GM15510 (cell line): ENCODE results near the gene TPT1.

Source experiments
- POLR2A ChIP-seq: IDR thresholded peaks from 3 replicates; pipeline ENCODE4 v1.6.1; 2011; ENCODE audit warnings: borderline replicate concordance; ENCODE audit not compliant: insufficient read length; ENCODE audit errors: extremely low read depth

Gene TPT1

GRCh38 chr13:45316996-45317395 is 24.0 kb downstream of the TPT1 start:
- TF ChIP-seq POLR2A, result no peak

GRCh38 chr13:45316338-45316737 is 24.6 kb downstream of the TPT1 start:
- no peak for TF ChIP-seq POLR2A

- TF ChIP-seq POLR2A, result no peak
Measured at GRCh38 chr13:45315520-45316167, 25.3 kb downstream of the TPT1 start.

DNA sequence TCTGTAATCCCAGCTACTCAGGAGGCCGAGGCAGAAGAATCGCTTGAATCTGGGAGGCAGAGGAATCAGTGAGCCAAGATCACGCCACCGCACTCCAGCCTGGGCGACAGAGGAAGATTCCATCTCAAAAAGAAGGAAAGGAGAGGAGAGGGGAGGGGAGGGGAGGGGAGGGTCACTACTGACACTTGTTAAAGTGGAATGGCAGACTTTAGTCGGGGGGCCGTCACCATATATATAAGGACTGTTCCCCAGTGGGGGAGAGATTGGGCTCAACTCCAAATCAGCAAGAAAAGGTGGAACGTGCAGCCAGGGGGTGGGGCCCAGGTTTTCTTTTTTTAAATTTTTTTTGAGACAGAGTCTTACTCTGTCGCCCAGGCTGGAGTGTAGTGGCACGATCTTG is 26.2 kb downstream of the TPT1 start:
- TF ChIP-seq POLR2A, result no peak

DNA sequence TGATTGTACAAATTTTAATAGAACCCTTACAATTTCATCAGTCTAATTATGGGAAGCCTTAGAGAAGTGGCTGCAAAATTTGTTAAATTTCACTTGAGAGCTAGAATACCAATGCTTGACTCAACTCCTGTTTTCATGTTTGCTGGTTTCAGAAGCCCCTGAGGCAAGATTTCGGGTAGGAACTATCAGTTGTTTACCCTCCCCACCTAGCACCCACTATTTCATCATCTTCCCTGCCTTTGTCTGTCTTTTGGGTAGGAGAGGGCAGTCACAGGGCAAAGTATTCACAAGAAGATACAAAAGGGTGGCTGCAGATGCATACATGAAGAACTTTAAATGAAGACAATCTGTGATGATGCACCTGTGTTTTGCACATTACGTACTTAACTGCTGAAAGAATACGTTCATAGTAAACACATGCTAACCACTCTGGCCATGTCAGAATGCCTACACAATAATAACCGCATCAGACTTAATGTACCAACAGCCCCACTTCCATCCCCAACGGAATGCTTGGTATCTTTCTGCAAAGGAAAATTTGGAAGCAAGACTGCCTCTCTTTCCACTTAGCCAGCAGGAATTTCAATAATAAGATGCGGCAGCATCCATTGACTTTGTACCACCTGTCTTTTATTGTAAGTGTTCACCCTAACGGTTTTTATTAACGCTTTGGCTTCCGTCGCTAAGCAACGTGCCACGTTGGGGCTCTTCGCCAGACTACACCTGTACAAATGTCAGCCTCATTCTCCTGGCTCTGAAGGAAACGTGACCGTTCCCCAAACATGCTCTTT is 30.4 kb downstream of the TPT1 start:
- no peak for TF ChIP-seq POLR2A

DNA sequence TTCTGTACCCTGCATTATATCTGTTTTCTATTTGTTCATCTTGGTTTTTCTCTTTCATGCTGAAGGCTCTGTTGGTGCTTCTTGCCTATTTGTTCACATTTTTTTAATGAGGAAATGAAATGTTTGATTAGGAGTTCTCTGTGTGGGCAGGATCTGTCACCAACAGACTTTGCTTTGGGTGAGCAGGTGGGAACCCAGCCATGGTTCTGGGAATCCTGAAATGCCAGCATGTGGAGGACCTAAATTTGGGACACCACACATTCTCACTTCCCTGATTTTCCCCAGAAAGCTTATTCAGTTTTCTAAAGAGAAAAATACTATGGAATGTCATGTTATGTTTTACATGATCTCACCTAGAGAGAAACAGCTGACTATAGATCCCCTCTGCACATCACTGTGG is 34.0 kb downstream of the TPT1 start:
- no peak for TF ChIP-seq POLR2A

DNA sequence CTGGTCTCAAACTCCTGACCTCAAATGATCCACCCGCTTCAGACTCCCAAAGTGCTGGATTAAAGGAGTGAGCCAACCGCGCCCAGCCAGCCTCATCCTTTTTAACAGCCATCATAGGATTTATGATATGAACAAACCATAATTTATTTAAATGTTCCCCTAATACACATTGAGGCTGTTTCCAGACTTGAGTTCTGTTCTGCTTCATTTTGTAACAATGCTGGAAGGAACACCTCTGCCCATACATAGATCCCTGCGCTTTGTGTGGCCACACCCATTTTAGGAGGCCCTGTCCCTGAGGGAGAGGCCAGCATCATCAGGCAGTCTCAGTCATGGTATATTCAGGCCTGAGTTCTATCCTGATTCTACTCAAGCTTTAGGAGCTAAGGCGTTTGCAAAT is 35.9 kb downstream of the TPT1 start:
- no peak for TF ChIP-seq POLR2A

GRCh38 chr13:45303866-45304265 is 37.1 kb downstream of the TPT1 start:
- no peak for TF ChIP-seq POLR2A

GRCh38 chr13:45303026-45303425 is 38.0 kb downstream of the TPT1 start:
- no peak for TF ChIP-seq POLR2A

GRCh38 chr13:45302507-45302906 is 38.5 kb downstream of the TPT1 start:
- TF ChIP-seq POLR2A, result no peak

DNA sequence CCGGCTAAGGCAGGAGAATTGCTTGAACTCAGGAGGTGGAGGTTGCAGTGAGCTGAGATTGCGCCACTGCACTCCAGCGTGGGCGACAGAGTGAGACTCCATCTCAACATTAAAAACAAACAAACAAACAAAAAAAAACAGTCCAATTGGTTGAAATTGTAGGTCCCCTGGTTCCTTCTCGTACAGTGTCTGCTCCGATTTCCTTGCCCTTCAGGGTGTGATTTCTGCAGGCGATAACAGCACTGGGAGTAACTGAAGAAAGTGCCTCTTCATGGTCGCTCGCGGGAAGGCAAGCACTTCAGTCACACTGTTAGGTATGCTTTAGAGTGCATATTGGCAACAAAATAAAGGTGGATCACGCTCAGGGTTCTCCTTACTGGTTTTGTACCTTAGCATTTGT is 39.7 kb downstream of the TPT1 start:
- no peak for TF ChIP-seq POLR2A

GRCh38 chr13:45300190-45300985 is 40.6 kb downstream of the TPT1 start:
- no peak for TF ChIP-seq POLR2A

DNA sequence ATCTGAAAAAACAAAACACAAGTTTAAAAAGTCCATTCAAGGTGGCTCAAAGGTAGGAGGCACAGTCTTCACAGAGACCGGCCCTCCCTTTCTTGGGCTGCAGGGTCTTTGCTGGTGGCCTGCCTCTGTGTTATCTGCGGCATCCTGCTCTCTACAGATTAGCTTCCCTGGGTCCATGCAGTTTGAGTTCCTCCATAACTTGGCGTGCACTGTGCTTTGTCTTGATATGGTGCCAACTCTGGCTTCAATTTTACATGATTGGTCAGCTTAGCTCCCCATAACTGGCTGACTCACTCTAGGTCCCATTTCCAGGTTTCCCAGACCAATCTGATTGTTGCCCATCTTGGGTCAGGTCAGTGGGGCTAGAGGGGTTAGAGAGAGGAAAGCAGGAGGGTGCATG is 41.8 kb downstream of the TPT1 start:
- no peak for TF ChIP-seq POLR2A

GRCh38 chr13:45298206-45298505 is 42.8 kb downstream of the TPT1 start:
- TF ChIP-seq POLR2A, result no peak

DNA sequence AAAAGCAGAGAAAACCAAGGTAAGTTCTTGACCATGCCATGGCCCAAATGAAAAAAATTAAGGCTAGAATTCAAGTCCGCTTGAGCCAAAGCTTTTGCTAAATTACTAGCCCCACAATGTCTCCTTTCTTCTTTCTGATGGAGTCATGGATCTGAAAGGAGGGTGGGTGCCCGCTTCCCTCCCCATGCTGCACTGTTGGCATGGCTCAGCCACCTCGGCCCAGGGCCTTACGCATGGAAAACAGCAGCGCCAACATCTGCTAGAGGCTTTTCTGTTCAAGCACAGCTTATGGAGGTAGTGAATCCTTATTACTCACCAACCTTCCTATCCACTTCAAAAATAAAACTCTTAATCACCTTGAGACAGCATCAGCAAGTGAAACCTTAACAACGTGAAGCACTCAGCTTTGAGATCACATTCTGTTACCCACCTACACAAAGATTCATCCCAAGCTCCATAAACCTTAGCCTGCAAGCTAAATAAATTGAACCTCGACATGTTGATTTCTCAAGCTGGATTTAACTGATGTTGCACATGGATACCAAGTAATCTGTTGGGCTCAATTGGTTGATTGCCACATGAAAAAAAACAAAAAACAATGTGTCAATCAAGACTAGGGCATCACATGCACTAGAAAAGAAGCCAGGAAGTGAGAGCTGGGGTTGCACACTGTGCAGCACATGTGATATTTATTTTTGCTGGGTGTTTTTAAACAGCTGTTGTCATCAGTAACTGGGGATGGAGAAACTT is 43.4 kb downstream of the TPT1 start:
- no peak for TF ChIP-seq POLR2A
